MM.1S (cell line): ENCODE measurements around the gene ATP2B1.

Experiments used
- DNase-seq: peaks from one replicate; pipeline ENCODE4 v3.0.0-alpha.2; 2015
- H2AFZ ChIP-seq: fragments of 300-600 bp; sonication (generic); 2 replicates; pipeline ENCODE4 v1.6.0; 2016; ENCODE audit warnings: antibody characterized with exemption, low read length
- H3F3A ChIP-seq: fragments of 300-600 bp; sonication (generic); 2 replicates; pipeline ENCODE4 v1.6.1; 2016; ENCODE audit warnings: mild to moderate bottlenecking, antibody characterized with exemption, low read length, moderate library complexity, mixed read lengths; ENCODE audit not compliant: insufficient read depth
- H3K27ac ChIP-seq: fragments of 300-600 bp; sonication (generic); 2 replicates; pipeline ENCODE4 v1.5.1; 2016; ENCODE audit warnings: mild to moderate bottlenecking, low read length
- H3K27me3 ChIP-seq: fragments of 300-600 bp; sonication (generic); replicated peaks from 2 replicates; pipeline ENCODE4 v1.6.0; 2016; ENCODE audit warnings: low read length; ENCODE audit not compliant: insufficient read depth
- H3K36me3 ChIP-seq: fragments of 300-600 bp; sonication (generic); replicated peaks from 2 replicates; pipeline ENCODE4 v1.6.1; 2016; ENCODE audit warnings: mild to moderate bottlenecking, low read length, mixed read lengths; ENCODE audit not compliant: insufficient read depth
- H3K4me1 ChIP-seq: fragments of 300-600 bp; sonication (generic); 2 replicates; pipeline ENCODE4 v1.6.1; 2016; ENCODE audit warnings: low read length, mixed read lengths
- H3K4me2 ChIP-seq: fragments of 300-600 bp; sonication (generic); 2 replicates; pipeline ENCODE4 v1.6.0; 2016; ENCODE audit warnings: low read depth, low read length
- H3K4me3 ChIP-seq: fragments of 300-600 bp; sonication (generic); 2 replicates; pipeline ENCODE4 v1.5.1; 2016; ENCODE audit warnings: low read length, mixed read lengths
- H3K79me2 ChIP-seq: fragments of 300-600 bp; sonication (generic); 2 replicates; pipeline ENCODE4 v1.6.1; 2016; ENCODE audit warnings: mixed run types, low read length, mixed read lengths
- H3K9ac ChIP-seq: fragments of 300-600 bp; sonication (generic); 2 replicates; pipeline ENCODE4 v1.6.1; 2016; ENCODE audit warnings: low read length, mixed read lengths
- H3K9me2 ChIP-seq: fragments of 300-600 bp; sonication (generic); replicated peaks from 2 replicates; pipeline ENCODE4 v1.6.1; 2016; ENCODE audit warnings: mild to moderate bottlenecking, low read length, mixed read lengths; ENCODE audit not compliant: insufficient read depth
- H3K9me3 ChIP-seq: fragments of 300-600 bp; sonication (generic); replicated peaks from 2 replicates; pipeline ENCODE4 v1.6.1; 2016; ENCODE audit warnings: mild to moderate bottlenecking, low read length, mixed read lengths; ENCODE audit not compliant: insufficient read depth
- H4K20me1 ChIP-seq: fragments of 300-600 bp; sonication (generic); 2 replicates; pipeline ENCODE4 v1.6.1; 2016; ENCODE audit warnings: mild to moderate bottlenecking, low read length, moderate library complexity, mixed read lengths; ENCODE audit not compliant: insufficient read depth
- CTCF ChIP-seq: fragments of 300-600 bp; sonication (generic); IDR thresholded peaks from 2 replicates; pipeline ENCODE4 v1.5.1; 2016; ENCODE audit warnings: antibody characterized with exemption, low read length, mixed read lengths
- EZH2 ChIP-seq: fragments of 300-600 bp; sonication (generic); optimal IDR thresholded peaks from 2 replicates; pipeline ENCODE3; 2017; ENCODE audit warnings: low read depth, mild to moderate bottlenecking, antibody characterized with exemption, low read length, mixed read lengths
- EZH2phosphoT487 ChIP-seq: fragments of 300-600 bp; sonication (generic); IDR thresholded peaks from 2 replicates; pipeline ENCODE4 v1.6.1; 2018; ENCODE audit warnings: antibody characterized with exemption, low read length

Gene ATP2B1

GRCh38 chr12:89571491-89572195, 137.0 kb downstream of the ATP2B1 start:
- no peaks in the 10 kb centered on the region for H3K36me3 ChIP-seq
- no peaks in the 10 kb centered on the region for H4K20me1 ChIP-seq
- no peak for DNase-seq
- no peaks in the 10 kb centered on the region for H3F3A ChIP-seq
- H2AFZ ChIP-seq, result no peak overlapping the region
- no peak overlapping the region for H3K4me3 ChIP-seq
- no peaks in the 10 kb centered on the region for H3K9me2 ChIP-seq
- H3K27ac ChIP-seq, result no peak overlapping the region
- H3K9me3 ChIP-seq, result no peaks in the 10 kb centered on the region
- TF ChIP-seq EZH2phosphoT487 (no peak), CTCF (no peak), EZH2 (no peak)
- H3K79me2 ChIP-seq, result no peaks in the 10 kb centered on the region
- no peak overlapping the region for H3K4me2 ChIP-seq
- no peak overlapping the region for H3K9ac ChIP-seq
- H3K27me3 ChIP-seq, result no peaks in the 10 kb centered on the region
- no peaks in the 10 kb centered on the region for H3K4me1 ChIP-seq

- Histone ChIP-seq H3K79me2 (no peaks in the 10 kb centered on the region), H3K4me2 (no peak overlapping the region), H3K27me3 (no peaks in the 10 kb centered on the region), H2AFZ (no peak overlapping the region), H3K9me2 (no peaks in the 10 kb centered on the region), H4K20me1 (no peaks in the 10 kb centered on the region), H3K27ac (no peak overlapping the region), H3K36me3 (no peaks in the 10 kb centered on the region), H3K9me3 (no peaks in the 10 kb centered on the region), H3K4me1 (no peaks in the 10 kb centered on the region), H3K4me3 (no peak overlapping the region), H3F3A (no peaks in the 10 kb centered on the region), H3K9ac (no peak overlapping the region)
- no peak for TF ChIP-seq EZH2
- no peak for TF ChIP-seq CTCF
- no peak for TF ChIP-seq EZH2phosphoT487
- no peak for DNase-seq
Measured at GRCh38 chr12:89568484-89568883, 140.2 kb downstream of the ATP2B1 start.

- no peaks in the 10 kb centered on the region for H3K79me2 ChIP-seq
- no peaks in the 10 kb centered on the region for H3K9me2 ChIP-seq
- no peak overlapping the region for H3K27ac ChIP-seq
- TF ChIP-seq EZH2 (no peak), EZH2phosphoT487 (no peak), CTCF (no peak)
- no peak overlapping the region for H3K4me2 ChIP-seq
- H4K20me1 ChIP-seq, result no peaks in the 10 kb centered on the region
- H3K27me3 ChIP-seq, result no peaks in the 10 kb centered on the region
- DNase-seq, result no peak
- H3K9me3 ChIP-seq, result no peaks in the 10 kb centered on the region
- H3F3A ChIP-seq, result no peaks in the 10 kb centered on the region
- H2AFZ ChIP-seq, result no peak overlapping the region
- H3K36me3 ChIP-seq, result no peaks in the 10 kb centered on the region
- H3K9ac ChIP-seq, result no peak overlapping the region
- no peak overlapping the region for H3K4me3 ChIP-seq
- H3K4me1 ChIP-seq, result no peaks in the 10 kb centered on the region
Measured at GRCh38 chr12:89567691-89568239, 140.9 kb downstream of the ATP2B1 start.
